Duodenal mucosa (tissue), 2 donors: ENCODE measurements around the gene SSR3.

Experiments used
- H3K27ac ChIP-seq: one replicate; pipeline ENCODE4 v1.7.0; 2013; ENCODE audit warnings: low read depth, low read length
- H3K27me3 ChIP-seq, 2 donors: one replicate each; pipeline ENCODE4 v1.7.0; 2013; ENCODE audit warnings: low read length in 2 of 2, control low read depth in 1 of 2; ENCODE audit not compliant: insufficient read depth in 2 of 2, control insufficient read depth in 1 of 2
- H3K36me3 ChIP-seq, 2 donors: one replicate each; pipeline ENCODE4 v1.7.0; 2013; ENCODE audit warnings: low read length in 2 of 2, control low read depth in 1 of 2; ENCODE audit not compliant: insufficient read depth in 2 of 2, control insufficient read depth in 1 of 2
- H3K4me1 ChIP-seq, 2 donors: one replicate each; pipeline ENCODE4 v1.7.0; 2013; ENCODE audit warnings: low read length in 2 of 2, control low read depth in 1 of 2; ENCODE audit not compliant: insufficient read depth in 2 of 2, control insufficient read depth in 1 of 2
- H3K4me3 ChIP-seq, 2 donors: one replicate each; pipeline ENCODE4 v1.7.0; 2013; ENCODE audit warnings: low read length in 2 of 2, low read depth in 1 of 2
- H3K9ac ChIP-seq, 2 donors: one replicate each; pipeline ENCODE4 v1.7.0; 2013; ENCODE audit warnings: low read length in 2 of 2, low read depth in 1 of 2
- H3K9me3 ChIP-seq, 2 donors: one replicate each; pipeline ENCODE4 v1.7.0; 2013; ENCODE audit warnings: low read length in 2 of 2, control low read depth in 1 of 2; ENCODE audit not compliant: control insufficient read depth in 1 of 2

The SSR3 gene

GRCh38 chr3:156554515-156554841 lies 439 bp downstream of the SSR3 start:
- Histone ChIP-seq H3K4me3 (peak overlapping the region; percentile 84 to 94), H3K4me1 (peaks cover 10 to 13% of the 10 kb centered on the region in 2 donors), H3K36me3 (peaks cover 9 to 18% of the 10 kb centered on the region in 2 donors), H3K9me3 (no peaks in the 10 kb centered on the region), H3K27me3 (no peaks in the 10 kb centered on the region), H3K9ac (peak overlapping the region; percentile 88 to 89), H3K27ac (peak overlapping the region; percentile 73)

GRCh38 chr3:156553705-156554356 lies 1.1 kb downstream of the SSR3 start:
- peaks cover 9 to 21% of the 10 kb centered on the region in 2 donors for H3K36me3 ChIP-seq
- peaks cover 10 to 13% of the 10 kb centered on the region in 2 donors for H3K4me1 ChIP-seq
- H3K9me3 ChIP-seq, result no peaks in the 10 kb centered on the region
- peak overlapping the region; percentile 84 to 94 for H3K4me3 ChIP-seq
- H3K9ac ChIP-seq, result peak overlapping the region; percentile 88 to 89
- H3K27me3 ChIP-seq, result no peaks in the 10 kb centered on the region
- no peak overlapping the region for H3K27ac ChIP-seq

DNA sequence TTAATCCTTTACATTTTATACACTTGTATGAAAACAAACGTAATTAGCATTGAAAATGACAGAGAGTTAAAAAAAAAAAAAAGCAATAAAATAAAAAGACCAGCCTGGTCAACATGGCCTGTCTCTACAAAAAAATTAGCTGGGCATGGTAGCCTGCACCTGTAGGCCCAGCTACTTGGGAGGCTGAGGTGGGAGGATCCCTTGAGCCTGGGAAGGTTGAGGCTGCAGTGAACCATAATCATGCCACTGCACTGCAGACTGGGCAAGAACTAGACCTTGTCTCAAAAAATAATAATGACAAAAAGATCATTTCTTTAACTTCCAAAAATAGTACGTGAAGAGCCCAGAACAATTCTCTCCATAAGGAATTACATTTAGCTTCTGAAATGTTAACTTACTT lies 1.9 kb downstream of the SSR3 start:
- Histone ChIP-seq H3K27me3 (no peaks in the 10 kb centered on the region), H3K4me3 (peak overlapping the region; percentile 84 to 94), H3K4me1 (peaks cover 10 to 13% of the 10 kb centered on the region in 2 donors), H3K9me3 (no peaks in the 10 kb centered on the region), H3K36me3 (peaks cover 9 to 25% of the 10 kb centered on the region in 2 donors), H3K27ac (no peak overlapping the region), H3K9ac (no peak overlapping the region)

DNA sequence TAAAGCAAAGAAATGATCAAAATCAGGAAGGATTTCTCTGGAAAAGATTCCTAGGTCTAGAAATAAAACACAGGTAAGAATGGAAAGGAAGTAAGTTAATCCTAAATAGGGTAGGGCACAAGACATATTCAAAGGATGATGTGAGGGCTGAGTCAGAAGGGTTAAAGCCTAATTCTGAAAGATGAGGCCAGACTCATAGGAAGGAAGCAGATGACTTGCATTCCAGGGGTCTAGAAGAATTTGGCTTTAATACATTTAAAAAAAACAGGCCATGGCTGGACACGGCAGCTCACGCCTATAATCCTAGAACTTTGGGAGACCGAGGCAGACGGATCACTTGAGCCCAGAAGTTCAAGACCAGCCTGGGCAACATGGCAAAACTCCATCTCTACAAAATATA lies 3.2 kb downstream of the SSR3 start:
- no peaks in the 10 kb centered on the region for H3K27me3 ChIP-seq
- H3K9me3 ChIP-seq, result no peaks in the 10 kb centered on the region
- no peak overlapping the region for H3K27ac ChIP-seq
- H3K4me3 ChIP-seq, result no peak overlapping the region
- H3K9ac ChIP-seq, result no peak overlapping the region
- peaks cover 10 to 13% of the 10 kb centered on the region in 2 donors for H3K4me1 ChIP-seq
- H3K36me3 ChIP-seq, result peaks cover 17 to 37% of the 10 kb centered on the region in 2 donors

- no peak overlapping the region for H3K4me3 ChIP-seq
- peaks cover 21 to 42% of the 10 kb centered on the region in 2 donors for H3K36me3 ChIP-seq
- no peaks in the 10 kb centered on the region for H3K9me3 ChIP-seq
- H3K27ac ChIP-seq, result peak overlapping the region; percentile 13
- H3K9ac ChIP-seq, result no peak overlapping the region
- no peaks in the 10 kb centered on the region for H3K27me3 ChIP-seq
- H3K4me1 ChIP-seq, result peaks cover 10 to 13% of the 10 kb centered on the region in 2 donors
Measured at GRCh38 chr3:156551261-156551660, 3.7 kb downstream of the SSR3 start.

DNA sequence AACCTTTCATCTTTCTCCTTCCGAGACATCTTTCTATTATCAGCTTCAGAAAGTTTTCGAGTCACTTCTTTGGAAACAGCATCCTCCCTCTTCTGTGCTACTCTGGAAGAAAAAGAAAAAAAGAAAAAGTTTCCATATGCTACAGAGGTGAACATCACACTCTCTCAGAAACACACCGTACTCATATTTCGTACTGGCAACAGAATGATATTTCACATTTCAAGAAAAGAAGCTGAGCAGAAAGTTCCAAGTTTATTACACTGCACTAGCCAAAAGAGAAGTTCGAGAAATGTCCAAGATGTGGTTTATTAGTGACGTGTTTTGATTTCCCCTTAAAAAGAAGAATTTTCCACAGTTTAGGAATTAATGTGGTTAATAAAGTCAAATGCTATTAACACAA lies 6.0 kb downstream of the SSR3 start:
- Histone ChIP-seq H3K36me3 (peaks cover 29 to 60% of the 10 kb centered on the region in 2 donors), H3K27ac (no peak overlapping the region), H3K9ac (no peak overlapping the region)

DNA sequence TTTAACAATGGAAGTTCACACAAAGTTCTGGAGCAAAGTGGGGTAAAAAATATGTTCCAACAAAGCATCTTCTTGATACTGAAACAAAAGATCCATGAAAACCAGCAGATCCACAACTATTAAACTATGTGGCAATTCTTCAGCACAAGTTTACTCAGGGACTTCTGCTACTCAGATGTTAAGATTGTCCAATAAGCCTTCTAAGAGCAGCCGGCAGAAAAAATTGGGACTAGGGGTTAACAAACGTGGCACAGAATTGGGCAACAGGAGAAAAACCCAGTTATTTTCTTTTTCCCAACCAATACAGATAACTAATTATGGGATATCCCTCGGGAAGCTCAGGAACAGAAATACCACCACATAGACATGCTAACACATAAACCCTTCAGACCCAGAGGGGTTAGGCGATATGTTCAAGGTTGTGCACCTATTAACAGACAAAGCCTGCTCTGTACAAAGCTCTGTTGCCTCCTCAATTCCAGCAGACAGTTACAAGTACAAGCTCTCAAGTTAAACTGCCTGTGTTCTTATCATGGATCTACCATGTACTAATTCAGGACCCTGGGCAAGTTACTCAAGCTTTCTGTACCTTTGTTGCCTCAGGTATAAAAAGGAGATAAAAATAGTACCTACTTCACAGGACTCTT lies 6.8 kb downstream of the SSR3 start:
- H3K36me3 ChIP-seq, result peaks cover 35 to 67% of the 10 kb centered on the region in 2 donors
- H3K4me3 ChIP-seq, result no peak overlapping the region
- H3K9me3 ChIP-seq, result no peaks in the 10 kb centered on the region
- no peaks in the 10 kb centered on the region for H3K27me3 ChIP-seq
- H3K4me1 ChIP-seq, result peaks cover 7 to 8% of the 10 kb centered on the region in 2 donors
- no peak overlapping the region for H3K27ac ChIP-seq
- H3K9ac ChIP-seq, result no peak overlapping the region

More for the DNA sequence above, 6.0 kb downstream of the SSR3 start:
- H3K9me3 ChIP-seq, result no peaks in the 10 kb centered on the region
- H3K4me3 ChIP-seq, result no peak overlapping the region
- H3K27me3 ChIP-seq, result no peaks in the 10 kb centered on the region
- peaks cover 10 to 13% of the 10 kb centered on the region in 2 donors for H3K4me1 ChIP-seq

- peaks cover 4 to 8% of the 10 kb centered on the region in 2 donors for H3K4me1 ChIP-seq
- H3K9ac ChIP-seq, result no peak overlapping the region
- H3K4me3 ChIP-seq, result no peak overlapping the region
- H3K27ac ChIP-seq, result no peak overlapping the region
- H3K27me3 ChIP-seq, result no peaks in the 10 kb centered on the region
- no peaks in the 10 kb centered on the region for H3K9me3 ChIP-seq
- peaks cover 40 to 72% of the 10 kb centered on the region in 2 donors for H3K36me3 ChIP-seq
Measured at GRCh38 chr3:156547637-156548036, 7.3 kb downstream of the SSR3 start.

GRCh38 chr3:156543043-156543555 lies 11.8 kb downstream of the SSR3 start:
- Histone ChIP-seq H3K4me1 (no peaks in the 10 kb centered on the region), H3K9ac (no peak overlapping the region), H3K4me3 (no peak overlapping the region), H3K9me3 (no peaks in the 10 kb centered on the region), H3K36me3 (peaks cover 52 to 62% of the 10 kb centered on the region in 2 donors), H3K27me3 (no peaks in the 10 kb centered on the region), H3K27ac (no peak overlapping the region)
